ENCODE results near the gene GNAZ.

GNAZ gene

DNA sequence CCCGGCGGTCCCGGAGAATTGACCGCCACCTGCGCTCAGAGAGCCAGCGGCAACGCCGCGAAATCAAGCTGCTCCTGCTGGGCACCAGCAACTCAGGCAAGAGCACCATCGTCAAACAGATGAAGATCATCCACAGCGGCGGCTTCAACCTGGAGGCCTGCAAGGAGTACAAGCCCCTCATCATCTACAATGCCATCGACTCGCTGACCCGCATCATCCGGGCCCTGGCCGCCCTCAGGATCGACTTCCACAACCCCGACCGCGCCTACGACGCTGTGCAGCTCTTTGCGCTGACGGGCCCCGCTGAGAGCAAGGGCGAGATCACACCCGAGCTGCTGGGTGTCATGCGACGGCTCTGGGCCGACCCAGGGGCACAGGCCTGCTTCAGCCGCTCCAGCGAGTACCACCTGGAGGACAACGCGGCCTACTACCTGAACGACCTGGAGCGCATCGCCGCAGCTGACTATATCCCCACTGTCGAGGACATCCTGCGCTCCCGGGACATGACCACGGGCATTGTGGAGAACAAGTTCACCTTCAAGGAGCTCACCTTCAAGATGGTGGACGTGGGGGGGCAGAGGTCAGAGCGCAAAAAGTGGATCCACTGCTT is 25.5 kb downstream of the GNAZ start:
- DNase-seq (ENCODE audit: low spot score) (no peak), ATAC-seq (ENCODE audit: low read depth) (no peak)
- no peak overlapping the region for H3K27ac ChIP-seq (ENCODE audit: poor library complexity, severe bottlenecking)
- TF ChIP-seq, protein P1, sequence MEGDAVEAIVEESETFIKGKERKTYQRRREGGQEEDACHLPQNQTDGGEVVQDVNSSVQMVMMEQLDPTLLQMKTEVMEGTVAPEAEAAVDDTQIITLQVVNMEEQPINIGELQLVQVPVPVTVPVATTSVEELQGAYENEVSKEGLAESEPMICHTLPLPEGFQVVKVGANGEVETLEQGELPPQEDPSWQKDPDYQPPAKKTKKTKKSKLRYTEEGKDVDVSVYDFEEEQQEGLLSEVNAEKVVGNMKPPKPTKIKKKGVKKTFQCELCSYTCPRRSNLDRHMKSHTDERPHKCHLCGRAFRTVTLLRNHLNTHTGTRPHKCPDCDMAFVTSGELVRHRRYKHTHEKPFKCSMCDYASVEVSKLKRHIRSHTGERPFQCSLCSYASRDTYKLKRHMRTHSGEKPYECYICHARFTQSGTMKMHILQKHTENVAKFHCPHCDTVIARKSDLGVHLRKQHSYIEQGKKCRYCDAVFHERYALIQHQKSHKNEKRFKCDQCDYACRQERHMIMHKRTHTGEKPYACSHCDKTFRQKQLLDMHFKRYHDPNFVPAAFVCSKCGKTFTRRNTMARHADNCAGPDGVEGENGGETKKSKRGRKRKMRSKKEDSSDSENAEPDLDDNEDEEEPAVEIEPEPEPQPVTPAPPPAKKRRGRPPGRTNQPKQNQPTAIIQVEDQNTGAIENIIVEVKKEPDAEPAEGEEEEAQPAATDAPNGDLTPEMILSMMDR (IDR thresholded peaks at IDR 0.05; ENCODE audit: poor library complexity, severe bottlenecking): no peak
- H3K9me3 ChIP-seq (ENCODE audit: severe bottlenecking): peaks cover 8% of the 10 kb centered on the region
- H3K4me3 ChIP-seq (ENCODE audit: severe bottlenecking): no peak overlapping the region
- H3K36me3 ChIP-seq (ENCODE audit: low read depth): no peaks in the 10 kb centered on the region
- H3K27me3 ChIP-seq (ENCODE audit: insufficient read depth, poor library complexity, severe bottlenecking): no peaks in the 10 kb centered on the region
- H3K4me1 ChIP-seq (ENCODE audit: insufficient read depth, poor library complexity, severe bottlenecking): no peaks in the 10 kb centered on the region

DNA sequence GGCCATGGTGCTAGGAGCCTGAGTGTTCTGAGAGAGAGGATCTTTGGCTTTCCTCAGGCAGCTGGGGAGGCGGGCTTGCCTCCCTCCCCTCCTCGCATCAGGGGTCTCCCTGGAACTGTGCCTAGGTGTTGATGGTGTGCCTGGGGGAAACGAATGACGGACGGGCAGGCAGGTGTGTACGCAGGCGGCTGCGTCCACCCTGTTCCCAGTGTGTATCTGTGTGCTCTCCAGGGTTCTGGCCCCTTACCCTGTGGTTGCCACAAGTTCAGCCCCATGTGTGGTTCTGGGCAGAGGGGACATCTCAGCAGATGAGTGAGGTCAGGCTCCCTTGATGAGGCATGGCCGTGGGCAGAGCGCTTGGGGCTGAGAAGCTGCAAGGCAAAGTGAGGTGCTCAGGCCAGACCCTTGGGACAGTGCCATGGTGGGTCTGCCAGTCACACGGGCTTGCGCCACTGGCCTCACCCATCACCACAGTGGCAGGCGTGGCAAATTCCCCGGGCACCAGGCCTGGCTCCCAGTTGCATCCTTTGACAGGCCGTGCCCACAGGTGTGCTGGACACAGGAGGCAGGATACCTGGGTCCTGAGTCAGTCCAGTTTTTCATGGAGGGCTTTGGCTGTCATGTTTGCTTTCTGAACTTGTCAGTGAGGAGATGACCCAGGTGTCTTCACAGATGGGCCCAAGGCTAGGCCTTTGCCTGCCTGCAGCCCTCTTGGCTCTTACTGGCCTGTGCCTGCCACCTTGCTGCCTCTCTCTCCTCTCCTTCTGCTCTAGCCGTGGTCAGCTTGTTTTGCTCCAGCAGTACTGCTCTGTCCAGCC is 27.3 kb downstream of the GNAZ start:
- no peak overlapping the region for H3K27ac ChIP-seq (ENCODE audit: poor library complexity, severe bottlenecking)

DNA sequence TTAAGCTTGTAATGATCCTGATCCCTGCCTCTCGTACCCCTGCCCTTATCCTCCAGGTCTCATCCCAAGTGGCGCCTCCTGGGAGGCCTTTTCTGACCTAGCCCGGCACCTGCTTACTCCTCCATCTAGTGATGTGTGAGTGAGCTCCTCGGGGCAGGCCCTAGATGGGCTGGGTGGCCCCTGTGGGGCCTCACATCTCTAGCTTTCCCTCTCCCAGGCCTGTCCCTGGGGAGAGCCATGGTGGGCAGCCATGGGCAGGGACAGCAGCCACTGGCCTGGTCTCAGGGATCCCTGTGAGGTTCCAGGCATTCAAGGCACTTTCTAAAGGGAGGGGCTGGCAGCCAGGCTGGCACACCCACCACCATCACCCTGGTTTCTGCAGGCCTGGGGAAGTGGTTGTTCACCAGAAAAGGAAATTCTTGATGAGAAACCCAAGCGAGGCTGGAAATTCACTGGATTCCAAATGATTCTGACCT is 27.9 kb downstream of the GNAZ start:
- no peaks in the 10 kb centered on the region for H3K4me1 ChIP-seq (ENCODE audit: insufficient read depth, poor library complexity, severe bottlenecking)
- peaks cover 5% of the 10 kb centered on the region for H3K9me3 ChIP-seq (ENCODE audit: severe bottlenecking)
- DNase-seq (ENCODE audit: low spot score): no peak
- H3K27ac ChIP-seq (ENCODE audit: poor library complexity, severe bottlenecking): no peak overlapping the region
- no peak for ATAC-seq (ENCODE audit: low read depth)
- no peak overlapping the region for H3K4me3 ChIP-seq (ENCODE audit: severe bottlenecking)
- no peaks in the 10 kb centered on the region for H3K27me3 ChIP-seq (ENCODE audit: insufficient read depth, poor library complexity, severe bottlenecking)
- no peaks in the 10 kb centered on the region for H3K36me3 ChIP-seq (ENCODE audit: low read depth)
- TF ChIP-seq, protein P1 (IDR thresholded peaks at IDR 0.05; ENCODE audit: poor library complexity, severe bottlenecking): no peak

More for the DNA sequence above, 27.3 kb downstream of the GNAZ start:
- Histone ChIP-seq H3K27me3 (ENCODE audit: insufficient read depth, poor library complexity, severe bottlenecking) (no peaks in the 10 kb centered on the region), H3K4me3 (ENCODE audit: severe bottlenecking) (no peak overlapping the region), H3K9me3 (ENCODE audit: severe bottlenecking) (peaks cover 5% of the 10 kb centered on the region), H3K4me1 (ENCODE audit: insufficient read depth, poor library complexity, severe bottlenecking) (no peaks in the 10 kb centered on the region), H3K36me3 (ENCODE audit: low read depth) (no peaks in the 10 kb centered on the region)
- no peak for DNase-seq (ENCODE audit: low spot score)
- TF ChIP-seq, protein P1 (IDR thresholded peaks at IDR 0.05; ENCODE audit: poor library complexity, severe bottlenecking): no peak
- ATAC-seq (ENCODE audit: low read depth): no peak

DNA sequence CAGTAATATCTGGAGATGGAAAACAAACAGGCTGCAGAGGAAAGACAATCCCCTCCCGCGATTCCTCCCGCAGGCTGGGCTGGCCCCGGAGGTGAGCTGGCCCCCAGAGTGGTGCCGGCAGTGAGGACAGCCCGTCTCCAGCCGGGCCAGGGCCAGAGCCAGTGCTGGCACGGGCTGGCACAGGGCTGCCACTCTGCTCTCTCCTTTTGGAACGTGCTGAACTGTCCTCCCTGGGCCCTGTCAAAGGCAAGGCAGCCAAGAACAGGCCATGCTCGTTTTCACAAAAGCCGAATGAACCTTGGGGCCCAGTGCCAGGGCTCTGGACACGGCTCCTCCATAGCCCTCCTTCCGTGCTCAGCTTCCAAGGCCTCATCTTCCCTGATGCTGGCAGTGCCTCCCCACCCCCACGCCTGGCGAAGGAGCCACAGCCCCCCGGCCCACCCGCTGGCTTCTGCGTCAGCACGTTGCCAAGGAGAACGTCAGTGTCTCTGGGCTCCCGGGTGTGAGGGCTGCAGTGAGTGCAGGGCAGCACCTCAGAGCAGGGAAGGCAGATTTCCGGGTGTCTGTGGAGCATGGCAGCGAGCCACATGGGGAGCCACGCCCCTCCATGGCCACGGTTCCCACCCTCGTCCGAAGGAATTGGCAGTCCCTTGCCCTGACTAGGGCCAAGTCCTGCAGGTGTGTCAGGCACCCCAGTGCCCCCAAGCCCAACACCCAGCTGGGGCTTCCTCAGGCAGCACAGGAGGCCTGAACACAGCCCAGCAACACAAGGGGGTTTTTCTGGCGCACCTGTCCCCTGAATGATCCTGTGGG is 28.6 kb downstream of the GNAZ start:
- ATAC-seq (ENCODE audit: low read depth): no peak
- H3K27ac ChIP-seq (ENCODE audit: poor library complexity, severe bottlenecking): no peak overlapping the region
- H3K4me3 ChIP-seq (ENCODE audit: severe bottlenecking): no peak overlapping the region
- no peaks in the 10 kb centered on the region for H3K4me1 ChIP-seq (ENCODE audit: insufficient read depth, poor library complexity, severe bottlenecking)
- TF ChIP-seq, protein P1 (IDR thresholded peaks at IDR 0.05; ENCODE audit: poor library complexity, severe bottlenecking): no peak
- no peaks in the 10 kb centered on the region for H3K36me3 ChIP-seq (ENCODE audit: low read depth)
- peaks cover 5% of the 10 kb centered on the region for H3K9me3 ChIP-seq (ENCODE audit: severe bottlenecking)
- DNase-seq (ENCODE audit: low spot score): no peak
- no peaks in the 10 kb centered on the region for H3K27me3 ChIP-seq (ENCODE audit: insufficient read depth, poor library complexity, severe bottlenecking)

Data from RWPE2 (cell line).